A673 (cell line): ENCODE measurements around the gene LHPP. TPM values are rescaled to one million over a fixed set of nuclear protein-coding genes. Genes with fewer than 3 reads are reported as not detected.
A peak's percentile ranks its signal among the peaks of the same experiment; 100 is the strongest.

ENCODE experiments used
- BruUV-seq: library from RNA; stranded (reverse); fragments of 400-500 nt; replicated peaks from 2 replicates; lab custom pipeline; 2021; lab: Mats Ljungman, UMichigan
- CTCF ChIA-PET: fragments of 300-600 bp; sonication (Branson Sonifier 250); formaldehyde crosslinking; loops from one replicate; lab custom pipeline; 2022; ENCODE audit warnings: antibody characterized with exemption; lab: Charles Lee
- POLR2A ChIA-PET: fragments of 300-600 bp; sonication (Branson Sonifier 250); formaldehyde crosslinking; loops from one replicate; lab custom pipeline; 2022; ENCODE audit warnings: antibody characterized with exemption; ENCODE audit not compliant: low non-redundant PET; lab: Charles Lee
- DNase-seq: peaks from one replicate; pipeline ENCODE4 v3.0.0-alpha.2; 2015; ENCODE audit warnings: low spot score
- H3K27ac ChIP-seq: fragments of 200-600 bp; sonication (generic); 2 replicates; pipeline ENCODE4 v1.5.1; 2016; ENCODE audit warnings: mixed run types, low read depth, mild to moderate bottlenecking, mixed read lengths, antibody characterized with exemption, low read length; ENCODE audit not compliant: poor library complexity, severe bottlenecking
- H3K27me3 ChIP-seq: fragments of 200-600 bp; sonication (generic); replicated peaks from 2 replicates; pipeline ENCODE4 v1.6.1; 2017; ENCODE audit warnings: mixed run types, low read depth, mild to moderate bottlenecking, mixed read lengths, antibody characterized with exemption, low read length; ENCODE audit not compliant: insufficient read depth, poor library complexity
- H3K36me3 ChIP-seq: fragments of 200-600 bp; sonication (generic); 2 replicates; pipeline ENCODE4 v1.6.1; 2016; ENCODE audit warnings: mixed run types, mild to moderate bottlenecking, mixed read lengths, antibody characterized with exemption, low read length; ENCODE audit not compliant: insufficient read depth, poor library complexity, severe bottlenecking
- H3K4me1 ChIP-seq: fragments of 200-600 bp; sonication (generic); 2 replicates; pipeline ENCODE4 v1.6.1; 2017; ENCODE audit warnings: mixed run types, mild to moderate bottlenecking, mixed read lengths, antibody characterized with exemption, low read length; ENCODE audit not compliant: insufficient read depth, poor library complexity, severe bottlenecking
- H3K4me3 ChIP-seq: fragments of 200-600 bp; sonication (generic); 2 replicates; pipeline ENCODE4 v1.5.1; 2016; ENCODE audit warnings: low read depth, mixed run types, mild to moderate bottlenecking, mixed read lengths, low read length; ENCODE audit not compliant: poor library complexity, severe bottlenecking
- H3K9me3 ChIP-seq: fragments of 200-600 bp; sonication (generic); 2 replicates; pipeline ENCODE4 v1.6.1; 2016; ENCODE audit warnings: mixed run types, low read depth, mild to moderate bottlenecking, mixed read lengths, antibody characterized with exemption, low read length; ENCODE audit not compliant: poor library complexity, severe bottlenecking
- CTCF ChIP-seq: fragments of 300-800, 200-600 bp; sonication (generic); conservative IDR thresholded peaks from 2 replicates; pipeline ENCODE4 v1.5.1; 2017; ENCODE audit warnings: low read depth, mild to moderate bottlenecking, antibody characterized with exemption, low read length, moderate library complexity, mixed read lengths
- EZH2 ChIP-seq: fragments of 200-600 bp; sonication (generic); IDR thresholded peaks from 2 replicates; pipeline ENCODE4 v1.6.1; 2017; ENCODE audit warnings: borderline replicate concordance, low read depth, mild to moderate bottlenecking, mixed read lengths, antibody characterized with exemption, low read length; ENCODE audit not compliant: poor library complexity, severe bottlenecking
- intact Hi-C: fragments of 100-400 bp; cut with micrococcal nuclease; formaldehyde crosslinking; loops from one replicate; pipeline ENCODE4 v1.10.0; 2022; ENCODE audit not compliant: unreplicated experiment
- total RNA-seq: library from RNA; stranded (reverse); gene quantifications from 2 replicates; pipeline ENCODE4 v1.2.3, GENCODE V29; 2021

Gene LHPP
- total RNA-seq, 1 experiment from 2014 or later, result 2.3 TPM

- H3K27ac ChIP-seq, result no peak within 1 kb of the TSS
- peak within 1 kb of the TSS; percentile 35 for H3K4me3 ChIP-seq
- no peak for TF ChIP-seq EZH2
- TF ChIP-seq CTCF, result no peak
- DNase-seq, result peak; percentile 61
- H3K36me3 ChIP-seq, result no peaks in the 10 kb centered on the region
- BruUV-seq, result no TSS peak
- POLR2A ChIA-PET, result no interaction called here
- intact Hi-C loops, result no loop called here
- H3K9me3 ChIP-seq, result no peaks in the 10 kb centered on the region
- peaks cover 91% of the 10 kb centered on the region for H3K27me3 ChIP-seq
- peaks cover 9% of the 10 kb centered on the region for H3K4me1 ChIP-seq
- CTCF ChIA-PET, result no interaction called here
Observed at GRCh38 chr10:124450012-124450782, 11.4 kb upstream of the LHPP start, which contains the start of gene NKX1-2. Gene NKX1-2, minus strand, starts transcription at chr10:124450035. Its CDS starts 92 bp downstream, at chr10:124449943.

DNA sequence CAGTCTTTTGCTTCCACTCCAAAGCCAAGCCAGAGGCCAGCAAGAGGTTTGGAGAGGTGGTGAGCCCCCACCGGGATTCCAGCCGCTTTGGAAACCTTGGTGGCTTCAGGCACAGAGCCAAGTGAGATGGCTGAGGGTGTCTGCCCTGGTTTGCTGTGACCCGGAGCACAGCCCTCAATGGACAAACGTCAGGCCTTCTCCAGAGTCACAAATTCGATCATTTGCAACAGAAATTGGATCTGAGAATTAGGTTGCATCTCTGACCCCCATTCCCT is 10.9 kb upstream of the LHPP start:
- no TSS peak for BruUV-seq
- POLR2A ChIA-PET, result no interaction called here
- Histone ChIP-seq H3K4me1 (peaks cover 9% of the 10 kb centered on the region), H3K9me3 (no peaks in the 10 kb centered on the region), H3K27ac (no peak overlapping the region), H3K4me3 (no peak overlapping the region), H3K27me3 (peaks cover 90% of the 10 kb centered on the region), H3K36me3 (no peaks in the 10 kb centered on the region)
- no peak for TF ChIP-seq CTCF
- TF ChIP-seq EZH2, result no peak
- intact Hi-C loops, result no loop called here
- CTCF ChIA-PET, result no interaction called here
- no peak for DNase-seq

- Histone ChIP-seq H3K27me3 (peaks cover 89% of the 10 kb centered on the region), H3K27ac (no peak overlapping the region), H3K4me3 (no peak overlapping the region), H3K9me3 (no peaks in the 10 kb centered on the region), H3K4me1 (peaks cover 9% of the 10 kb centered on the region), H3K36me3 (no peaks in the 10 kb centered on the region)
- POLR2A ChIA-PET, result no interaction called here
- no TSS peak for BruUV-seq
- no peak for TF ChIP-seq EZH2
- TF ChIP-seq CTCF, result no peak
- intact Hi-C loops, result no loop called here
- CTCF ChIA-PET, result no interaction called here
- DNase-seq, result no peak
Observed at GRCh38 chr10:124451276-124451675, 10.3 kb upstream of the LHPP start.
